Measurements from ENCODE around the gene OR51L1. TPM values are rescaled to one million over a fixed set of nuclear protein-coding genes. Genes with fewer than 3 reads are reported as not detected.

Gene OR51L1
- total RNA-seq, 1 donor from 2014 or later, result not detected

- no peak for DNase-seq
- Histone ChIP-seq H3K36me3 (no peaks in the 10 kb centered on the region), H3K27me3 (no peaks in the 10 kb centered on the region), H3K9me3 (no peaks in the 10 kb centered on the region), H3K4me3 (no peak overlapping the region), H3K27ac (no peak overlapping the region), H3K4me1 (no peaks in the 10 kb centered on the region)
- no peak for ATAC-seq
- TF ChIP-seq CTCF (IDR thresholded peaks at IDR 0.05), result no peak
- intact Hi-C loops (cut with DNase I), result no loop called here
Observed at GRCh38 chr11:5036669-5037068, 42.0 kb downstream of the OR51L1 start.

- intact Hi-C loops (cut with DNase I), result no loop called here
- Histone ChIP-seq H3K4me3 (no peak overlapping the region), H3K27ac (no peak overlapping the region), H3K36me3 (no peaks in the 10 kb centered on the region), H3K9me3 (no peaks in the 10 kb centered on the region), H3K27me3 (no peaks in the 10 kb centered on the region), H3K4me1 (no peaks in the 10 kb centered on the region)
- DNase-seq (no peak), ATAC-seq (no peak)
- TF ChIP-seq CTCF (IDR thresholded peaks at IDR 0.05), result no peak
Observed at GRCh38 chr11:5037926-5038325, 43.3 kb downstream of the OR51L1 start.

- no peaks in the 10 kb centered on the region for H3K9me3 ChIP-seq
- DNase-seq, result no peak
- TF ChIP-seq CTCF (IDR thresholded peaks at IDR 0.05), result no peak
- ATAC-seq, result no peak
- H3K36me3 ChIP-seq, result no peaks in the 10 kb centered on the region
- no peaks in the 10 kb centered on the region for H3K27me3 ChIP-seq
- H3K4me1 ChIP-seq, result no peaks in the 10 kb centered on the region
- intact Hi-C loops (cut with DNase I), result no loop called here
- no peak overlapping the region for H3K4me3 ChIP-seq
- H3K27ac ChIP-seq, result no peak overlapping the region
Observed at GRCh38 chr11:5038341-5038740, 43.7 kb downstream of the OR51L1 start.

- H3K27ac ChIP-seq, result no peak overlapping the region
- no peak for DNase-seq
- intact Hi-C loops (cut with DNase I), result no loop called here
Observed at GRCh38 chr11:5040876-5041275, 46.2 kb downstream of the OR51L1 start.

GRCh38 chr11:5042091-5042490, 47.4 kb downstream of the OR51L1 start:
- H3K4me3 ChIP-seq, result no peak overlapping the region
- no peaks in the 10 kb centered on the region for H3K4me1 ChIP-seq
- H3K36me3 ChIP-seq, result no peaks in the 10 kb centered on the region
- no peaks in the 10 kb centered on the region for H3K27me3 ChIP-seq
- DNase-seq (no peak), ATAC-seq (no peak)
- intact Hi-C loops (cut with DNase I), result no loop called here
- no peak for TF ChIP-seq CTCF (IDR thresholded peaks at IDR 0.05)
- H3K27ac ChIP-seq, result no peak overlapping the region
- no peaks in the 10 kb centered on the region for H3K9me3 ChIP-seq

More at GRCh38 chr11:5040876-5041275, 46.2 kb downstream of the OR51L1 start:
- Histone ChIP-seq H3K4me1 (no peaks in the 10 kb centered on the region), H3K27me3 (no peaks in the 10 kb centered on the region), H3K9me3 (no peaks in the 10 kb centered on the region), H3K4me3 (no peak overlapping the region), H3K36me3 (no peaks in the 10 kb centered on the region)
- no peak for ATAC-seq
- no peak for TF ChIP-seq CTCF (IDR thresholded peaks at IDR 0.05)

GRCh38 chr11:5043380-5043779, 48.7 kb downstream of the OR51L1 start:
- ATAC-seq, result no peak
- intact Hi-C loops (cut with DNase I), result no loop called here
- H3K36me3 ChIP-seq, result no peaks in the 10 kb centered on the region
- no peaks in the 10 kb centered on the region for H3K27me3 ChIP-seq
- H3K4me3 ChIP-seq, result no peak overlapping the region
- no peaks in the 10 kb centered on the region for H3K9me3 ChIP-seq
- DNase-seq, result no peak
- no peaks in the 10 kb centered on the region for H3K4me1 ChIP-seq
- H3K27ac ChIP-seq, result no peak overlapping the region
- TF ChIP-seq CTCF (IDR thresholded peaks at IDR 0.05), result no peak
